GM19043 (cell line): Measurements from ENCODE around the gene VAMP4.
"Not testable (repeated sequence)": the region's sequence is repeated elsewhere in the genome, so short reads cannot be mapped to it uniquely, and the experiment has no call there.

Source experiments
- ATAC-seq: cut with Tn5 transposase; IDR thresholded peaks from one replicate; pipeline ENCODE4 v1.9.1; 2021; ENCODE audit warnings: low read depth; ENCODE audit not compliant: unreplicated experiment

Gene VAMP4

GRCh38 chr1:171753182-171753581 is 11.3 kb upstream of the VAMP4 start:
- ATAC-seq, result no peak

GRCh38 chr1:171751221-171751620 is 9.4 kb upstream of the VAMP4 start:
- ATAC-seq, result no peak

- ATAC-seq, result no peak
Observed at GRCh38 chr1:171748651-171749050, 6.8 kb upstream of the VAMP4 start.

GRCh38 chr1:171744986-171745385 is 3.1 kb upstream of the VAMP4 start:
- ATAC-seq, result no peak

GRCh38 chr1:171743081-171743870 is 1.4 kb upstream of the VAMP4 start:
- no peak for ATAC-seq

- peak; percentile 5 for ATAC-seq
Observed at GRCh38 chr1:171742577-171742922, 685 bp upstream of the VAMP4 start.

GRCh38 chr1:171740987-171741871 is 636 bp downstream of the VAMP4 start:
- ATAC-seq, result peak; percentile 28

- no peak for ATAC-seq
Observed at GRCh38 chr1:171740356-171740863, 1.5 kb downstream of the VAMP4 start.

GRCh38 chr1:171739656-171740055 is 2.2 kb downstream of the VAMP4 start:
- no peak for ATAC-seq

GRCh38 chr1:171738911-171739310 is 3.0 kb downstream of the VAMP4 start:
- ATAC-seq, result no peak

- no peak for ATAC-seq
Observed at GRCh38 chr1:171736196-171736595, 5.7 kb downstream of the VAMP4 start.

GRCh38 chr1:171730052-171730451 is 11.8 kb downstream of the VAMP4 start:
- no peak for ATAC-seq

GRCh38 chr1:171727778-171728177 is 14.1 kb downstream of the VAMP4 start:
- no peak for ATAC-seq

- ATAC-seq, result not testable (repeated sequence)
Observed at GRCh38 chr1:171723180-171723579, 18.7 kb downstream of the VAMP4 start.

GRCh38 chr1:171718848-171719247 is 23.0 kb downstream of the VAMP4 start:
- no peak for ATAC-seq

GRCh38 chr1:171718216-171718615 is 23.6 kb downstream of the VAMP4 start:
- no peak for ATAC-seq

GRCh38 chr1:171717062-171717718 is 24.7 kb downstream of the VAMP4 start:
- ATAC-seq, result no peak

- ATAC-seq, result no peak
Observed at GRCh38 chr1:171716616-171717015, 25.2 kb downstream of the VAMP4 start.

- no peak for ATAC-seq
Observed at GRCh38 chr1:171715813-171716251, 26.0 kb downstream of the VAMP4 start.

- ATAC-seq, result no peak
Observed at GRCh38 chr1:171712341-171712740, 29.5 kb downstream of the VAMP4 start.

- ATAC-seq, result no peak
Observed at GRCh38 chr1:171711643-171712042, 30.2 kb downstream of the VAMP4 start.
